HFF-Myc (cell line): ENCODE results near the gene MTERF1.
A peak's percentile ranks its signal among the peaks of the same experiment; 100 is the strongest.
"Not testable (repeated sequence)": the region's sequence is repeated elsewhere in the genome, so short reads cannot be mapped to it uniquely, and the experiment has no call there.

Experiments
- DNase-seq: peaks from one replicate; pipeline ENCODE4 v3.0.0-alpha.2; 2011; ENCODE audit warnings: low read depth; ENCODE audit errors: extremely low read depth
- H3K4me3 ChIP-seq: replicated peaks from 2 replicates; pipeline ENCODE4 v1.5.1; 2011; ENCODE audit warnings: low read depth, mild to moderate bottlenecking, control low read depth, low read length
- TF ChIP-seq, protein P1 (sequence below): IDR thresholded peaks from 2 replicates; pipeline ENCODE4 v1.5.1; 2012; ENCODE audit warnings: mild to moderate bottlenecking, low read depth, low read length, control low read depth; ENCODE audit errors: missing control alignments

Gene MTERF1

DNA sequence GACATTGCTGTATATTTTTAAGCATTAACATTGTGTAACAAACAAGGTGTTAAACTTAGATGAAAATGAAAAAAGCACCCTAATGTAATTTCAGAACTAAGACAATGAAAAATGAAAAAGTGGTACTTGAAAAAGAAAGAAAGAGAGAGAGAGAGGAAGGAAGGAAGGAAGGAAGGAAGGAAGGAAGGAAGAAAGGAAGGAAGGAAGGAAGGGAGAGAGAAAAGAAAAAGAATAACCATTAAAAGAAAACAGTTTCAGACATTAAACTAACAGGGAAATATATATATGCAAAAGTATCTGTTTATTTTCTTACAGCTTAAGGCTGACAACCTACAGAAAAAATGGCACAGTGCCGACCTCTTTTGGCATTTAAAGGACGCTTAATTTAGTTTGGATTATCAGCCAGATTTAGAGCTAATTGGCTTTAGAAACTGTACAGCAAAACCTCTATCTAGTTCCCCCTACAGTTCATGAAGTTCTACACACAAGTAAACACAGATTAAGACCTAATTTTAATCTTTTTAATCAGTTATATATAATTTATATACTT is 13.8 kb downstream of the MTERF1 start:
- DNase-seq = no peak
- H3K4me3 ChIP-seq = no peak overlapping the region
- TF ChIP-seq, protein P1, sequence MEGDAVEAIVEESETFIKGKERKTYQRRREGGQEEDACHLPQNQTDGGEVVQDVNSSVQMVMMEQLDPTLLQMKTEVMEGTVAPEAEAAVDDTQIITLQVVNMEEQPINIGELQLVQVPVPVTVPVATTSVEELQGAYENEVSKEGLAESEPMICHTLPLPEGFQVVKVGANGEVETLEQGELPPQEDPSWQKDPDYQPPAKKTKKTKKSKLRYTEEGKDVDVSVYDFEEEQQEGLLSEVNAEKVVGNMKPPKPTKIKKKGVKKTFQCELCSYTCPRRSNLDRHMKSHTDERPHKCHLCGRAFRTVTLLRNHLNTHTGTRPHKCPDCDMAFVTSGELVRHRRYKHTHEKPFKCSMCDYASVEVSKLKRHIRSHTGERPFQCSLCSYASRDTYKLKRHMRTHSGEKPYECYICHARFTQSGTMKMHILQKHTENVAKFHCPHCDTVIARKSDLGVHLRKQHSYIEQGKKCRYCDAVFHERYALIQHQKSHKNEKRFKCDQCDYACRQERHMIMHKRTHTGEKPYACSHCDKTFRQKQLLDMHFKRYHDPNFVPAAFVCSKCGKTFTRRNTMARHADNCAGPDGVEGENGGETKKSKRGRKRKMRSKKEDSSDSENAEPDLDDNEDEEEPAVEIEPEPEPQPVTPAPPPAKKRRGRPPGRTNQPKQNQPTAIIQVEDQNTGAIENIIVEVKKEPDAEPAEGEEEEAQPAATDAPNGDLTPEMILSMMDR = no peak

DNA sequence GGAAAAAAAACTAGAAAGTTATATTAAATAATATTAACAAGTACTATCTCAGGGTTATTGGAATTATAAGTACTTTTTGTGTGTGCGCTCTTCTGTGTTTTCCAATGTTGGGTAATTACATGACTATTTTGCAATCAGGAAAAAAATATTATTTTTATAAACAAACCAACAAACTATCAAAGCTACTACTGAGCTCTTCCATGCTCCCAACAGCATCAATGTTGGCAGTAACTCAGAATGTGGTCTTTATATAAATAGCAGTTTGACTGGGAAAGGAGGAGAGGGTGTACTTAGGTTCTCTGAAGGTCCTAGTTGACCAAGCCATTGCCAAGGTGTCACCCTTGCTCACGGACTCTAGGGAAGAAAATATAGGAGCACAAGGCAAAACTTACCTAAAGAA is 15.0 kb downstream of the MTERF1 start:
- TF ChIP-seq, protein P1 = no peak
- H3K4me3 ChIP-seq = no peak overlapping the region
- DNase-seq = no peak

DNA sequence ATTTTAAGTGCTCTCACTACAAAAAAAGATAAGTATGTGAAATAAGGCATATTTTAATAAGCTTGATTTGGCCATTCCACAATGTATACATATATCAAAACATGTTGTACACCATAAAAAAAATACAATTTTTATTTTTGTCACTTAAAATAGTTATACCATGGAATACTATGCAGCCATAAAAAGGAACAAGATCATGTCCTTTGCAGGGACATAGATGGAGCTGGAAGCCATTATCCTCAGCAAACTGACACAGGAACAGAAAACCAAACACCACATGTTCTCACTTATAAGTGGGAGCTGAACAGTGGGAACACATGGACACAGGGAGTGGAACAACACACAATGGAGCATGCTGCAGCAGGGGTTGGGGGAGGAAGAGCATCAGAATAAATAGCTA is 15.9 kb downstream of the MTERF1 start:
- H3K4me3 ChIP-seq = not testable (repeated sequence)

DNA sequence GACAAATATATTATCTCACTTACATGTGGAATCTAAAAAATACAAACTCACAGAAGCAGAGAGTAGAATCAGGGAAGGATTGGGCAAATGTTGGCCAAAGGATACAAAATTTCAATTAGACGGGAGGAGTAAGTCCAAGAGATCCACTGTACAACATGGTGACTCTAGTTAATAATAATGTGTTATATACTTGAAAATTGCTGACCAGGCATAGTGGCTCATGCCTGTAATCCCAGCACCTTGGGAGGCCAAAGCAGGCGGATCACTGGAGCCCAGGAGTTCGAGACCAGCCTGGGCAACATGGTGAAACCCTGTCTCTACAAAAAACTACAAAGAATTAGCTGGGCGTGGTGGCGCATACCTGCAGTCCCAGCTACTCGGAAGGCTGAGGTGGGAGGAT is 16.4 kb downstream of the MTERF1 start:
- no peak for DNase-seq
- TF ChIP-seq, protein P1 = no peak
- H3K4me3 ChIP-seq = no peak overlapping the region

More for the DNA sequence above, 15.9 kb downstream of the MTERF1 start:
- DNase-seq = not testable (repeated sequence)

DNA sequence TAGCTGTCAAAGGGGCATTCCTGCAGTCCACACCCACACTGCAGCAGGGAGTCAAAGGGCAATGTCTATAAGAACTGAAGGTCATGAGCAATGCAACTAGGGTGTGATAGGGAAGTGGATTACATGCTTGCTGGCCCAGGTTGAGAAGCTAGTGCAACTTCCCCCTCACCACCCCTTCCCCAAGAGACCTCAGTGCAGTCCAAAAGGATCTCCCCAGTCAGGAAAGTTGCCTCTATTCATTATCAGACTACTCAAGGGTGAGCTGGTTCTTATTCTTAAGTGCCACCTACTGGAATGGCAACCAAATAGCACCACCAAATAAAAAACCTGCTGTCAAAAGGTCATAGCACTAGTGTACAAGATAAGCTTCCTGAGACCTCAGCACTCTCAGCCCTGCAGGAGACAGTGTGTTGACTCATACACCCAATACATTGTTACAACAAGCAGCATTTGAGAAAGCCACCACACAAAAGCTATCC is 28.2 kb downstream of the MTERF1 start:
- no peak overlapping the region for H3K4me3 ChIP-seq
- TF ChIP-seq, protein P1 = peak; percentile 23
- DNase-seq = no peak

DNA sequence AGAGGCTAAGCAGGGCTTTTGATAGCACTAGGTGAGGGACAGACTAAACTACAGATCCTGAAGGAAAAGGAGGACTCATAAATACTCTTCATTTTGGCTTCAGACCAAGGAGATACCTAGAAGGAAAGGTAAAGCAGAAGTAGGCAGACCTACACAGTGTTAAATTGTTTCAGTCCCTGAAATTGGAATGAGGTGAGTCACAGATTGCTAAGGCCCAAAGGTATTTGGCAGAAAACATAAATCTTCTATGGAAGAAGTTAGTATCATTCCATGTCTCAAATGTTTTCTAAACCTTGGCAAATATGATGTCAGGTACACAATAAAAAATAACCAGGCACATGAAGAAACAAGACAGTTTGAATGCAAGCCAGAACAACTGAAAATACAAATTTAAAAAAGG is 30.0 kb downstream of the MTERF1 start:
- H3K4me3 ChIP-seq = no peak overlapping the region
- DNase-seq = no peak
- TF ChIP-seq, protein P1 = no peak

DNA sequence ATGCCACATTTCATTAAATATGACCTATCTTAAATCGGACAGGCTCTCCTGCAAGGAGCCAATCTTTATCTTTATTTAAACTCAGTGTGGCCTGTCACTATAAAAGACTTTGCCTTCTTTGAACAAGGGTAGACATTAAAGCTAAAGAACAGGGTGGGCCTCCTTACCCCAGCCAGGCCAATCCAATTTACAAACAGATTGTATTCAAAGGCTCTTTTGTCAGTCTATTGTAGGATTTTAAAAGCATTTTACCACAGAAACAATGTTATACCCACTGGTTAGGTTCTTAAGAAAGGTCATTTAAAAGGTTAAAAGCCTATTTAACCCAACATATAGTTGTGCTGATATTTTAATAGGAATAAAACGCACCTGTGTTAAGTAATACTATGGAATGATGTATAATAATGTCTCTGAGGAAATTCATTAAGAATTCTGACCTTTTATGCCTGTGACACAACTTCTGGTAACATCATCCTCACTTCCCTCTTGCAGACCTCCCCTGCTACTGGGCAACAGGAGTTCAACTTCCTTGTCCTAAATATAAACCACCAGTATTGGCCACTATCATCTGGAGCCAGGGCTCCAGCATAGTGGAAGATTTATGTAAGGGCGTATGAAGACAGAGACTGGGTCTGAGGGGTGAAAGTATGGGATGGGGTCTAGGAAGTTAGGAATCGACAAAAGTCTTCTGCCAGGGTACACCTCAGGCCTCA is 32.5 kb downstream of the MTERF1 start:
- TF ChIP-seq, protein P1 = no peak
- no peak overlapping the region for H3K4me3 ChIP-seq
- DNase-seq = no peak
